Breast epithelium (tissue), 4 donors: ENCODE data around the gene ITPKC. TPM values are rescaled to one million over a fixed set of nuclear protein-coding genes. Genes with fewer than 3 reads are reported as not detected.

Experiments
- DNase-seq, 2 donors: peaks; one replicate each; pipeline ENCODE4 v3.0.0-alpha.2; 2019; ENCODE audit warnings: low spot score in 2 of 2
- H3K27ac ChIP-seq, 2 donors: fragments of 200-600 bp; sonication (generic) in 1 of 2; one replicate each; pipeline ENCODE4 v1.5.1; 2016 to 2019; ENCODE audit warnings: mild to moderate bottlenecking in 1 of 2
- H3K27me3 ChIP-seq, 2 donors: fragments of 200-600 bp; sonication (generic) in 1 of 2; one replicate each; pipeline versions ENCODE4 v1.5.1 to v1.6.0; 2017 to 2019; ENCODE audit warnings: control low read depth in 1 of 2, mild to moderate bottlenecking in 1 of 2
- H3K36me3 ChIP-seq: fragments of 200-600 bp; one replicate; pipeline ENCODE4 v1.5.1; 2019
- H3K4me1 ChIP-seq, 2 donors: fragments of 200-600 bp; sonication (generic); one replicate each; pipeline ENCODE4 v1.5.1; 2016 to 2019; ENCODE audit warnings: control low read depth in 1 of 2
- H3K4me3 ChIP-seq, 3 donors: fragments of 200-600 bp; sonication (generic); 1 replicate in 2 of 3; 2 replicates in 1 of 3; pipeline ENCODE4 v1.5.1; 2016 to 2019; ENCODE audit warnings: mild to moderate bottlenecking in 3 of 3, moderate library complexity in 2 of 3
- H3K9me3 ChIP-seq, 2 donors: fragments of 200-600 bp; sonication (generic) in 1 of 2; one replicate each; pipeline ENCODE4 v1.5.1; 2016 to 2019; ENCODE audit warnings: control low read depth in 1 of 2
- CTCF ChIP-seq, 3 donors: fragments of 450-650 bp; IDR thresholded peaks; one replicate each; pipeline ENCODE4 v1.5.1; 2016 to 2017; ENCODE audit warnings: antibody characterized with exemption in 3 of 3, mild to moderate bottlenecking in 3 of 3, moderate library complexity in 3 of 3
- POLR2A ChIP-seq: fragments of 450-650 bp; IDR thresholded peaks from one replicate; pipeline ENCODE4 v1.6.1; 2016; ENCODE audit warnings: antibody characterized with exemption, mild to moderate bottlenecking, moderate library complexity
- POLR2AphosphoS5 ChIP-seq, 3 donors: sonication (generic); formaldehyde crosslinking; IDR thresholded peaks; one replicate each; pipeline ENCODE4 v1.6.1; 2017; ENCODE audit warnings: antibody characterized with exemption in 3 of 3
- intact Hi-C: fragments of 100-400 bp; cut with DNase I; formaldehyde crosslinking; loops from one replicate; pipeline ENCODE4 v1.15.1; 2023; ENCODE audit warnings: low total_unique reads
- total RNA-seq, 3 donors: library from RNA; depleted of rRNA; stranded (reverse); fragments of >200 nt; gene quantifications; one replicate each; pipeline ENCODE4 v1.1.0, GENCODE V29; 2016

ITPKC gene
- 10 to 100 TPM; 41.8 to 71.6 (median 55.1) TPM for total RNA-seq

GRCh38 chr19:40716482-40717324 lies at the start of gene ITPKC, which contains the start of gene COQ8B:
TSS of gene ITPKC (plus strand) at chr19:40717112. CDS start at chr19:40717136, 24 bp downstream.
TSS of gene COQ8B (minus strand) at chr19:40716886. CDS start at chr19:40714632, 2,254 bp downstream.
- Histone ChIP-seq H3K27me3 (no peaks in the 10 kb centered on the region), H3K27ac (peak within 1 kb of the TSS; percentile 94 to 99), H3K9me3 (no peaks in the 10 kb centered on the region), H3K36me3 (no peaks in the 10 kb centered on the region), H3K4me3 (peak within 1 kb of the TSS; percentile 86 to 94 (median 91)), H3K4me1 (peaks cover 0 to 8% of the 10 kb centered on the region in 2 donors)
- TF ChIP-seq POLR2A, result peak; percentile 79
- TF ChIP-seq POLR2AphosphoS5 (IDR thresholded peaks at IDR 0.05), result peak; percentile 78 to 95 (median 80)
- TF ChIP-seq CTCF (IDR thresholded peaks at IDR 0.05), result peak in 1 of 3 donors; percentile 53
- DNase-seq, result peak; percentile 99 to 100
- intact Hi-C loops, result no loop called here

- DNase-seq, result no peak
- H3K9me3 ChIP-seq, result no peaks in the 10 kb centered on the region
- no peaks in the 10 kb centered on the region for H3K4me1 ChIP-seq
- no peaks in the 10 kb centered on the region for H3K36me3 ChIP-seq
- TF ChIP-seq CTCF (IDR thresholded peaks at IDR 0.05) (no peak), POLR2A (no peak), POLR2AphosphoS5 (IDR thresholded peaks at IDR 0.05) (no peak)
- no peaks in the 10 kb centered on the region for H3K27me3 ChIP-seq
- intact Hi-C loops, result loop anchor here (10.0 kb wide), 1 partner anchor 147 kb away; no protein-coding TSS in a partner anchor
- H3K4me3 ChIP-seq, result no peak overlapping the region
- H3K27ac ChIP-seq, result no peak overlapping the region
These were observed 49.3 kb upstream of the ITPKC start for GRCh38 chr19:40667602-40668001.

- intact Hi-C loops, result loop anchor here (10.0 kb wide), 1 partner anchor 146 kb away; no protein-coding TSS in a partner anchor
- TF ChIP-seq CTCF (IDR thresholded peaks at IDR 0.05) (no peak), POLR2AphosphoS5 (IDR thresholded peaks at IDR 0.05) (no peak)
These were observed 47.8 kb upstream of the ITPKC start for GRCh38 chr19:40668991-40669614.

GRCh38 chr19:40671404-40671803 lies 45.5 kb upstream of the ITPKC start:
- H3K27ac ChIP-seq, result peak overlapping the region; percentile 56 to 61
- no peak overlapping the region for H3K4me3 ChIP-seq
- no peak for TF ChIP-seq CTCF (IDR thresholded peaks at IDR 0.05)
- no peak for TF ChIP-seq POLR2A
- no peak for TF ChIP-seq POLR2AphosphoS5 (IDR thresholded peaks at IDR 0.05)
- no peaks in the 10 kb centered on the region for H3K27me3 ChIP-seq
- H3K9me3 ChIP-seq, result no peaks in the 10 kb centered on the region
- DNase-seq, result peak in 1 of 2 donors; percentile 81
- H3K36me3 ChIP-seq, result no peaks in the 10 kb centered on the region
- H3K4me1 ChIP-seq, result no peaks in the 10 kb centered on the region
- intact Hi-C loops, result no loop called here

More at GRCh38 chr19:40668991-40669614, 47.8 kb upstream of the ITPKC start:
- Histone ChIP-seq H3K4me1 (no peaks in the 10 kb centered on the region), H3K4me3 (no peak overlapping the region), H3K27me3 (no peaks in the 10 kb centered on the region), H3K36me3 (no peaks in the 10 kb centered on the region), H3K27ac (no peak overlapping the region), H3K9me3 (no peaks in the 10 kb centered on the region)
- DNase-seq, result no peak

GRCh38 chr19:40672038-40672437 lies 44.9 kb upstream of the ITPKC start:
- no peaks in the 10 kb centered on the region for H3K9me3 ChIP-seq
- intact Hi-C loops, result no loop called here

More at GRCh38 chr19:40672038-40672437, 44.9 kb upstream of the ITPKC start:
- Histone ChIP-seq H3K36me3 (peaks cover 2% of the 10 kb centered on the region), H3K27ac (peak overlapping the region; percentile 56 to 61), H3K4me1 (no peaks in the 10 kb centered on the region), H3K27me3 (no peaks in the 10 kb centered on the region), H3K4me3 (no peak overlapping the region)
- TF ChIP-seq POLR2AphosphoS5 (IDR thresholded peaks at IDR 0.05), result no peak
- no peak for TF ChIP-seq POLR2A
- TF ChIP-seq CTCF (IDR thresholded peaks at IDR 0.05), result no peak
- DNase-seq, result no peak
